ENCODE results near the gene FOSL2.

The FOSL2 gene

DNA sequence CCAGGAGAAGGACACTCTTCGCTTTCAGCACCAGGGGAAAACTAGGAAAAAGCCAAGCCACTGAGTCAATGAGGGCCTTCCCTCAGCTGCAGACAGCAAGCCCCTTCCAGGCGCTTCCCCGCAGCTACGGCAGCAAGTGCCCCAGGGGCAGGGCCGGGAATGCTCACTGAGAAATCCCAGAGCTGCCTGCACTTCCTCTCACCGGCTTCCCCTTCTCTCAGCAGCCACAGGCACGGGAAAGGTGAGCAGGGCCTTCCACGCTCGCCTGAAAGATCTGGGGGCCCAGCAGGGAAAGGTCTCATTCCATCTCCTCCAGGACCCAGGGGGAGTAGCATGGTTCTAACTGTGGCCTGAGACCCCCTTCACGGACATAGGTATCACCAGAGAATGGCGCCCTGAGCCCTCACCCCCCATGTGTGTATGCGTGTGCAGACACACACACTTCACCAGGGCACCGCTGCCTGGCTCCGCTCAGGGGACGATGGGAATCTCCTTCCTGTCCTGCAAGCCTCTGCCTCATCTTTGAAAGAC is 29.6 kb upstream of the FOSL2 start:
- Histone ChIP-seq H3K9ac (ENCODE audit: low read depth, low read length) (no peak overlapping the region), H3K9me3 (ENCODE audit: insufficient read depth, low read length, severe bottlenecking) (no peaks in the 10 kb centered on the region), H4K20me1 (ENCODE audit: insufficient read depth, low read length) (peaks cover 23% of the 10 kb centered on the region; the same call in 1 of the 2 replicates), H3K36me3 (ENCODE audit: insufficient read depth, low read length) (no peaks in the 10 kb centered on the region), H3K27ac (ENCODE audit: low read length) (no peak overlapping the region), H3K4me3 (ENCODE audit: low read depth in 1 of 2, low read length in 2 of 2) (no peak overlapping the region), H3K4me2 (ENCODE audit: insufficient read depth, low read length) (no peak overlapping the region), H3K4me1 (ENCODE audit: insufficient read depth, low read length) (peaks cover 58% of the 10 kb centered on the region), H3K27me3 (ENCODE audit: insufficient read depth, low read length, poor library complexity) (no peaks in the 10 kb centered on the region), H3K79me2 (ENCODE audit: insufficient read depth, low read length) (no peaks in the 10 kb centered on the region), H2AFZ (ENCODE audit: low read depth, low read length) (no peak overlapping the region)
- DNase-seq (no peak), ATAC-seq (ENCODE audit: insufficient read depth, low read depth) (no peak)
- no peak for TF ChIP-seq EZH2 (IDR thresholded peaks at IDR 0.05; ENCODE audit: borderline replicate concordance, low read depth, low read length, severe bottlenecking)
- TF ChIP-seq, protein P1, sequence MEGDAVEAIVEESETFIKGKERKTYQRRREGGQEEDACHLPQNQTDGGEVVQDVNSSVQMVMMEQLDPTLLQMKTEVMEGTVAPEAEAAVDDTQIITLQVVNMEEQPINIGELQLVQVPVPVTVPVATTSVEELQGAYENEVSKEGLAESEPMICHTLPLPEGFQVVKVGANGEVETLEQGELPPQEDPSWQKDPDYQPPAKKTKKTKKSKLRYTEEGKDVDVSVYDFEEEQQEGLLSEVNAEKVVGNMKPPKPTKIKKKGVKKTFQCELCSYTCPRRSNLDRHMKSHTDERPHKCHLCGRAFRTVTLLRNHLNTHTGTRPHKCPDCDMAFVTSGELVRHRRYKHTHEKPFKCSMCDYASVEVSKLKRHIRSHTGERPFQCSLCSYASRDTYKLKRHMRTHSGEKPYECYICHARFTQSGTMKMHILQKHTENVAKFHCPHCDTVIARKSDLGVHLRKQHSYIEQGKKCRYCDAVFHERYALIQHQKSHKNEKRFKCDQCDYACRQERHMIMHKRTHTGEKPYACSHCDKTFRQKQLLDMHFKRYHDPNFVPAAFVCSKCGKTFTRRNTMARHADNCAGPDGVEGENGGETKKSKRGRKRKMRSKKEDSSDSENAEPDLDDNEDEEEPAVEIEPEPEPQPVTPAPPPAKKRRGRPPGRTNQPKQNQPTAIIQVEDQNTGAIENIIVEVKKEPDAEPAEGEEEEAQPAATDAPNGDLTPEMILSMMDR (IDR thresholded peaks at IDR 0.05; ENCODE audit: borderline replicate concordance, extremely low read depth, low read length, poor library complexity, severe bottlenecking): no peak

DNA sequence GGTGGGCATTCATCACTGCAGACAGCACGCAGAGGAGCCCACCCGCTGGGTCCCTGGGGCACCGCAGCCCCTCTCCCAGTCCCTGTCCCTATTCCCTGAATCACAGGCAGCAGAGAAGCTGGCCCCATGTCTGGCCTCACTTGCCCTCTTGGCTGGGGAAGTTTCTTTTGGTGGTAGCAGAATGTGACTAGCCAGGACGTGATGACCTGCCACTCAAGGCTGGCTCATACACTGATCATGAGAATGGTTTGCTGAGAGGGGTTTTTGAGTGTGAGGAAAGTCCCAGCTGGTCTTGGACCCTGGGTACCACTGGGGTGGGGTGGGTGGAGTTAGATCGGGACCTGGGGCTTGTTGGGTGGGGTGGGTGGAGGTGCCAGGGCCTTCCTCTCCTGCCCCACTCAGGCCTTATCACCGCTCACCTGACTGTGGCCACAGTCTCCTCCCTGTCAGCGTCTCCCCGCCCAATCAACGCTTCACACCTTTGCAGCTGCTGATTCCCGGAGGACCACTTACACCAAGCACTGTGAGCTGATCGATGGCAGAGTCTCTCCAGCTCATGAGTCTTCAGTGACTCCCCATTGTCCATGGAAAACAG is 28.9 kb upstream of the FOSL2 start:
- no peaks in the 10 kb centered on the region for H3K27me3 ChIP-seq (ENCODE audit: insufficient read depth, low read length, poor library complexity)
- no peaks in the 10 kb centered on the region for H3K9me3 ChIP-seq (ENCODE audit: insufficient read depth, low read length, severe bottlenecking)
- ATAC-seq (ENCODE audit: insufficient read depth, low read depth): no peak
- peaks cover 54% of the 10 kb centered on the region for H3K4me1 ChIP-seq (ENCODE audit: insufficient read depth, low read length)
- H3K27ac ChIP-seq (ENCODE audit: low read length): no peak overlapping the region
- H2AFZ ChIP-seq (ENCODE audit: low read depth, low read length): no peak overlapping the region
- H3K36me3 ChIP-seq (ENCODE audit: insufficient read depth, low read length): no peaks in the 10 kb centered on the region
- no peak overlapping the region for H3K9ac ChIP-seq (ENCODE audit: low read depth, low read length)
- no peaks in the 10 kb centered on the region for H3K79me2 ChIP-seq (ENCODE audit: insufficient read depth, low read length)
- TF ChIP-seq EZH2 (IDR thresholded peaks at IDR 0.05; ENCODE audit: borderline replicate concordance, low read depth, low read length, severe bottlenecking): no peak
- TF ChIP-seq, protein P1 (IDR thresholded peaks at IDR 0.05; ENCODE audit: borderline replicate concordance, extremely low read depth, low read length, poor library complexity, severe bottlenecking): no peak
- no peak overlapping the region for H3K4me3 ChIP-seq (ENCODE audit: low read depth in 1 of 2, low read length in 2 of 2)
- H4K20me1 ChIP-seq (ENCODE audit: insufficient read depth, low read length): peaks cover 21% of the 10 kb centered on the region; the same call in 1 of the 2 replicates
- DNase-seq: no peak
- no peak overlapping the region for H3K4me2 ChIP-seq (ENCODE audit: insufficient read depth, low read length)

DNA sequence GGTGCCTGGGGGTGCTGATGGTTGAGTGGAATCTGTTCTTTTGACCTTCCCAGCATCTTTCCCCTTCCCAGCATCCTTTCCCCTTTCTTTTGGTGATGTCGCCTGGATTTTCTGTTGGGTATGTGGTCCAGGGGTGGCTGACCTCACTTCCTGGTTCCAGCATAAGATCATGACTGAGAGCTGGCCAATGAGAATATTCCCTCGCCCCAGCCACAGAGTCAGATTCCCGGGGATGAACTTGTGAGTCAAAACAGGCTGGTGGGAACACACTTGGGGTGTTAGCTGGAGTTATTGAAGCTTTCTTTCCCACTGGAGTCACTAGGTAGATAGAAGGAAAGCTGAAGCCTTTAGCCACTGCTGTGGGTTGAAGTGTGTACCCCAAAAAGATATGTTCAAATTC is 28.0 kb upstream of the FOSL2 start:
- Histone ChIP-seq H3K27ac (ENCODE audit: low read length) (no peak overlapping the region), H3K36me3 (ENCODE audit: insufficient read depth, low read length) (no peaks in the 10 kb centered on the region), H3K4me1 (ENCODE audit: insufficient read depth, low read length) (peaks cover 45% of the 10 kb centered on the region), H3K79me2 (ENCODE audit: insufficient read depth, low read length) (no peaks in the 10 kb centered on the region), H3K27me3 (ENCODE audit: insufficient read depth, low read length, poor library complexity) (no peaks in the 10 kb centered on the region), H3K4me2 (ENCODE audit: insufficient read depth, low read length) (peak overlapping the region; percentile 41; the same call in 1 of the 2 replicates), H3K9me3 (ENCODE audit: insufficient read depth, low read length, severe bottlenecking) (no peaks in the 10 kb centered on the region), H4K20me1 (ENCODE audit: insufficient read depth, low read length) (peaks cover 13% of the 10 kb centered on the region; the same call in 1 of the 2 replicates), H3K9ac (ENCODE audit: low read depth, low read length) (no peak overlapping the region), H3K4me3 (ENCODE audit: low read depth in 1 of 2, low read length in 2 of 2) (no peak overlapping the region), H2AFZ (ENCODE audit: low read depth, low read length) (no peak overlapping the region)
- ATAC-seq (ENCODE audit: insufficient read depth, low read depth): no peak
- no peak for TF ChIP-seq EZH2 (IDR thresholded peaks at IDR 0.05; ENCODE audit: borderline replicate concordance, low read depth, low read length, severe bottlenecking)
- TF ChIP-seq, protein P1 (IDR thresholded peaks at IDR 0.05; ENCODE audit: borderline replicate concordance, extremely low read depth, low read length, poor library complexity, severe bottlenecking): no peak
- no peak for DNase-seq
